Measurements from ENCODE around the gene ATP10B.
"Not testable (repeated sequence)": the region's sequence is repeated elsewhere in the genome, so short reads cannot be mapped to it uniquely, and the experiment has no call there.

ATP10B gene

GRCh38 chr5:160749682-160750081, 102.3 kb downstream of the ATP10B start:
- no peak for DNase-seq

GRCh38 chr5:160749026-160749425, 103.0 kb downstream of the ATP10B start:
- no peak for DNase-seq

- no peak for DNase-seq
These were observed 104.0 kb downstream of the ATP10B start for GRCh38 chr5:160747987-160748386.

- no peak for DNase-seq
These were observed 104.5 kb downstream of the ATP10B start for GRCh38 chr5:160747559-160747958.

- no peak for DNase-seq
These were observed 107.5 kb downstream of the ATP10B start for GRCh38 chr5:160744268-160745101.

- no peak for DNase-seq
These were observed 109.0 kb downstream of the ATP10B start for GRCh38 chr5:160743027-160743426.

- DNase-seq, result no peak
These were observed 109.6 kb downstream of the ATP10B start for GRCh38 chr5:160742446-160742845.

GRCh38 chr5:160727296-160727997, 124.6 kb downstream of the ATP10B start:
- no peak for DNase-seq

GRCh38 chr5:160726721-160727120, 125.3 kb downstream of the ATP10B start:
- no peak for DNase-seq

GRCh38 chr5:160720822-160721221, 131.2 kb downstream of the ATP10B start:
- no peak for DNase-seq

- not testable (repeated sequence) for DNase-seq
These were observed 136.5 kb downstream of the ATP10B start for GRCh38 chr5:160715508-160715907.

GRCh38 chr5:160703547-160704189, 148.3 kb downstream of the ATP10B start:
- DNase-seq, result no peak

- DNase-seq, result no peak
These were observed 149.1 kb downstream of the ATP10B start for GRCh38 chr5:160702934-160703333.

- DNase-seq, result no peak
These were observed 149.7 kb downstream of the ATP10B start for GRCh38 chr5:160702311-160702803.

- no peak for DNase-seq
These were observed 150.6 kb downstream of the ATP10B start for GRCh38 chr5:160701403-160701802.

- no peak for DNase-seq
These were observed 152.7 kb downstream of the ATP10B start for GRCh38 chr5:160699301-160699700.

- no peak for DNase-seq
These were observed 154.7 kb downstream of the ATP10B start for GRCh38 chr5:160697281-160697680.

- DNase-seq, result no peak
These were observed 157.1 kb downstream of the ATP10B start for GRCh38 chr5:160694896-160695295.

- no peak for DNase-seq
These were observed 158.1 kb downstream of the ATP10B start for GRCh38 chr5:160693831-160694465.

- DNase-seq, result no peak
These were observed 159.7 kb downstream of the ATP10B start for GRCh38 chr5:160692271-160692670.

GRCh38 chr5:160685695-160686094, 166.3 kb downstream of the ATP10B start:
- no peak for DNase-seq

- DNase-seq, result no peak
These were observed 166.8 kb downstream of the ATP10B start for GRCh38 chr5:160685219-160685618.

Measured in T-helper 9 cell (primary cell).